GM19468 (cell line): ENCODE measurements around the gene SGIP1.

ENCODE experiments used
- ATAC-seq: cut with Tn5 transposase; IDR thresholded peaks from one replicate; pipeline ENCODE4 v1.9.1; 2021; ENCODE audit warnings: mild to moderate bottlenecking, moderate library complexity, moderate number of reproducible peaks; ENCODE audit not compliant: unreplicated experiment; ENCODE audit errors: extremely low read depth

SGIP1 gene

GRCh38 chr1:66521721-66522365, 12.1 kb upstream of the SGIP1 start:
- no peak for ATAC-seq

GRCh38 chr1:66523562-66523961, 10.4 kb upstream of the SGIP1 start:
- no peak for ATAC-seq

GRCh38 chr1:66525086-66525485, 8.9 kb upstream of the SGIP1 start:
- no peak for ATAC-seq

GRCh38 chr1:66526036-66526435, 7.9 kb upstream of the SGIP1 start:
- ATAC-seq: no peak

GRCh38 chr1:66526991-66527390, 7.0 kb upstream of the SGIP1 start:
- no peak for ATAC-seq

GRCh38 chr1:66527686-66528085, 6.3 kb upstream of the SGIP1 start:
- no peak for ATAC-seq

- ATAC-seq: no peak
These were observed 5.4 kb upstream of the SGIP1 start for GRCh38 chr1:66528580-66528979.

GRCh38 chr1:66532214-66532613, 1.7 kb upstream of the SGIP1 start:
- ATAC-seq: no peak

- no peak for ATAC-seq
These were observed 862 bp upstream of the SGIP1 start for GRCh38 chr1:66532798-66533783.

- no peak for ATAC-seq
These were observed 1.1 kb downstream of the SGIP1 start for GRCh38 chr1:66535061-66535460.

GRCh38 chr1:66535853-66536252, 1.9 kb downstream of the SGIP1 start:
- ATAC-seq: no peak

- ATAC-seq: no peak
These were observed 3.8 kb downstream of the SGIP1 start for GRCh38 chr1:66537718-66538117.

- ATAC-seq: no peak
These were observed 5.5 kb downstream of the SGIP1 start for GRCh38 chr1:66539491-66539890.

- no peak for ATAC-seq
These were observed 6.6 kb downstream of the SGIP1 start for GRCh38 chr1:66540434-66541032.

- no peak for ATAC-seq
These were observed 8.4 kb downstream of the SGIP1 start for GRCh38 chr1:66542314-66542713.

GRCh38 chr1:66542811-66543767, 9.1 kb downstream of the SGIP1 start:
- no peak for ATAC-seq

GRCh38 chr1:66546047-66546810, 12.3 kb downstream of the SGIP1 start:
- no peak for ATAC-seq

GRCh38 chr1:66549017-66549416, 15.1 kb downstream of the SGIP1 start:
- ATAC-seq: no peak

GRCh38 chr1:66550243-66550642, 16.3 kb downstream of the SGIP1 start:
- no peak for ATAC-seq
